D721Med (cell line): ENCODE data around the gene NUDT6.
A peak's percentile ranks its signal among the peaks of the same experiment; 100 is the strongest.
"Not testable (repeated sequence)": the region's sequence is repeated elsewhere in the genome, so short reads cannot be mapped to it uniquely, and the experiment has no call there.

Experiments used
- DNase-seq: peaks from one replicate; pipeline ENCODE4 v3.0.0; 2011; ENCODE audit warnings: low spot score; ENCODE audit not compliant: insufficient read length
- FAIRE-seq: peaks from 2 replicates; lab custom pipeline; 2011; peaks lifted over from hg19 to GRCh38; lab: Jason Lieb, UNC
- CTCF ChIP-seq: IDR thresholded peaks from 2 replicates; pipeline ENCODE4 v1.5.1; 2012; ENCODE audit warnings: mild to moderate bottlenecking, control low read depth; ENCODE audit not compliant: insufficient read depth; ENCODE audit errors: missing control alignments

Gene NUDT6

GRCh38 chr4:122847931-122848330, 74.5 kb downstream of the NUDT6 start:
- FAIRE-seq, result no peak
- no peak for TF ChIP-seq CTCF
- DNase-seq, result no peak

GRCh38 chr4:122845760-122846159, 76.6 kb downstream of the NUDT6 start:
- FAIRE-seq, result no peak
- DNase-seq, result no peak
- TF ChIP-seq CTCF, result no peak

GRCh38 chr4:122845066-122845465, 77.3 kb downstream of the NUDT6 start:
- TF ChIP-seq CTCF, result no peak
- DNase-seq, result no peak
- no peak for FAIRE-seq

GRCh38 chr4:122844391-122844790, 78.0 kb downstream of the NUDT6 start:
- not testable (repeated sequence) for FAIRE-seq, DNase-seq

GRCh38 chr4:122842984-122843531, 79.3 kb downstream of the NUDT6 start:
- no peak for TF ChIP-seq CTCF
- peak; percentile 48 for DNase-seq
- peak; percentile 93 for FAIRE-seq
